HCT116 (cell line): ENCODE results near the gene GBGT1. TPM values are rescaled to one million over a fixed set of nuclear protein-coding genes. Genes with fewer than 3 reads are reported as not detected.

ENCODE experiments used
- ATAC-seq: fragments of 200-7000 bp; cut with Tn5 transposase; 2 replicates; pipeline ENCODE4 v1.9.1; 2020; ENCODE audit warnings: mild to moderate bottlenecking, moderate library complexity
- BruUV-seq: library from RNA; stranded (reverse); fragments of 400-500 nt; replicated peaks from 2 replicates; lab custom pipeline; 2021; lab: Mats Ljungman, UMichigan
- CTCF ChIA-PET: fragments of 300-600 bp; sonication (Branson Sonifier 250); formaldehyde crosslinking; loops from one replicate; lab custom pipeline; 2021; ENCODE audit warnings: antibody characterized with exemption; lab: Charles Lee
- POLR2A ChIA-PET: fragments of 300-600, 350-600 bp; sonication (Branson Sonifier 250); formaldehyde crosslinking; loops from one replicate; lab custom pipeline; 2021; ENCODE audit warnings: antibody characterized with exemption; lab: Charles Lee
- RAD21 ChIA-PET, 2 experiments: fragments of 300-600 bp; sonication (Branson Sonifier 250); formaldehyde crosslinking; loops; one replicate each; lab custom pipeline; 2023; ENCODE audit warnings: low total read pairs in 2 of 2; ENCODE audit not compliant: uncharacterized antibody in 2 of 2, unreplicated experiment in 2 of 2, low non-redundant PET in 1 of 2; lab: Charles Lee
- DNase-seq: peaks from one replicate; pipeline ENCODE4 v3.0.0-alpha.2; 2010; ENCODE audit warnings: low read depth, low spot score
- H2AFZ ChIP-seq: fragments of 200-600 bp; shearing (Covaris generic), sonication (generic); 2 replicates; pipeline ENCODE4 v1.6.1; 2017; ENCODE audit warnings: low read depth, mixed run types, mixed read lengths, antibody characterized with exemption, low read length; ENCODE audit not compliant: poor library complexity, severe bottlenecking
- H3K27ac ChIP-seq: 2 replicates; pipeline ENCODE4 v1.5.1; 2012; ENCODE audit warnings: low read depth, low read length
- H3K27me3 ChIP-seq: fragments of 200-600 bp; sonication (generic); 2 replicates; pipeline ENCODE4 v1.6.1; 2016; ENCODE audit warnings: mixed run types, low read length, mixed read lengths; ENCODE audit not compliant: insufficient read depth
- H3K36me3 ChIP-seq, 2 experiments: fragments of 200-500 bp in 1 of 2; fragments of 200-600 bp in 1 of 2; sonication (Bioruptor generic) in 1 of 2; sonication (generic) in 1 of 2; 2 replicates each; pipeline versions ENCODE4 v1.5.1 to v1.6.1; 2014 to 2016; ENCODE audit warnings: low read length in 2 of 2, inconsistent platforms in 1 of 2, mixed read lengths in 1 of 2, mixed run types in 1 of 2; ENCODE audit not compliant: insufficient read depth in 2 of 2, control insufficient read depth in 1 of 2
- H3K4me1 ChIP-seq, 2 experiments: fragments of 200-600 bp in 1 of 2; sonication (generic) in 1 of 2; 2 replicates each; pipeline versions ENCODE4 v1.5.1 to v1.6.1; 2012 to 2017; ENCODE audit warnings: low read length in 2 of 2, inconsistent platforms in 1 of 2, mild to moderate bottlenecking in 1 of 2, mixed read lengths in 1 of 2, mixed run types in 1 of 2, moderate library complexity in 1 of 2; ENCODE audit not compliant: insufficient read depth in 2 of 2, control insufficient read depth in 1 of 2
- H3K4me2 ChIP-seq: fragments of 200-600 bp; sonication (generic); 2 replicates; pipeline ENCODE4 v1.6.1; 2017; ENCODE audit warnings: mixed run types, low read length, mixed read lengths
- H3K4me3 ChIP-seq, 2 experiments: fragments of 200-600 bp in 1 of 2; sonication (generic) in 1 of 2; replicated peaks in 1 of 2; 2 replicates each; pipeline ENCODE4 v1.5.1; 2011 to 2016; ENCODE audit warnings: low read length in 2 of 2, control low read depth in 1 of 2, low read depth in 1 of 2, mild to moderate bottlenecking in 1 of 2, mixed read lengths in 1 of 2, mixed run types in 1 of 2
- H3K79me2 ChIP-seq: fragments of 200-600 bp; sonication (generic); 2 replicates; pipeline ENCODE4 v1.6.1; 2017; ENCODE audit warnings: mild to moderate bottlenecking, mixed run types, low read length, moderate library complexity, mixed read lengths; ENCODE audit not compliant: insufficient read depth
- H3K9ac ChIP-seq: fragments of 200-600 bp; sonication (generic); 2 replicates; pipeline ENCODE4 v1.6.1; 2016; ENCODE audit warnings: low read length, mixed read lengths
- H3K9me2 ChIP-seq: fragments of 200-600 bp; sonication (generic), shearing (Covaris generic); 2 replicates; pipeline ENCODE4 v1.6.1; 2017; ENCODE audit warnings: mixed run types, mild to moderate bottlenecking, moderate library complexity; ENCODE audit not compliant: insufficient read depth
- H3K9me3 ChIP-seq, 2 experiments: fragments of 200-500 bp in 1 of 2; fragments of 200-600 bp in 1 of 2; sonication (Bioruptor generic) in 1 of 2; sonication (generic) in 1 of 2; 2 replicates each; pipeline ENCODE4 v1.6.1; 2014 to 2017; ENCODE audit warnings: low read length in 2 of 2, mixed read lengths in 2 of 2, inconsistent platforms in 1 of 2, low read depth in 1 of 2, mild to moderate bottlenecking in 1 of 2, mixed run types in 1 of 2, moderate library complexity in 1 of 2; ENCODE audit not compliant: control insufficient read depth in 1 of 2, insufficient read depth in 1 of 2
- H4K20me1 ChIP-seq: fragments of 200-600 bp; sonication (generic), shearing (Covaris generic); 2 replicates; pipeline ENCODE4 v1.6.1; 2017; ENCODE audit warnings: mixed run types, mild to moderate bottlenecking, moderate library complexity; ENCODE audit not compliant: insufficient read depth
- RAD21 ChIP-seq: IDR thresholded peaks from 2 replicates; pipeline ENCODE4 v1.6.1; 2012; ENCODE audit warnings: low read depth, mild to moderate bottlenecking
- SIN3A ChIP-seq: IDR thresholded peaks from 2 replicates; pipeline ENCODE4 v1.6.1; 2012; ENCODE audit warnings: low read depth
- YY1 ChIP-seq: IDR thresholded peaks from 2 replicates; pipeline ENCODE4 v1.6.1; 2011; ENCODE audit warnings: low read length, low read depth, moderate library complexity, mild to moderate bottlenecking; ENCODE audit not compliant: insufficient replicate concordance; ENCODE audit errors: extremely low read depth
- intact Hi-C: fragments of 100-400 bp; cut with micrococcal nuclease; formaldehyde crosslinking; loops from 2 replicates; pipeline ENCODE4 v1.10.0; 2022
- total RNA-seq: library from RNA; stranded (reverse); gene quantifications from one replicate; pipeline ENCODE4 v1.2.1, GENCODE V29; 2021; ENCODE audit not compliant: unreplicated experiment
- TF ChIP-seq, protein P1 (sequence below): IDR thresholded peaks from 2 replicates; pipeline ENCODE4 v1.6.1; 2011; ENCODE audit warnings: mild to moderate bottlenecking, low read length, moderate library complexity; ENCODE audit not compliant: insufficient replicate concordance; ENCODE audit errors: extremely low read depth
- TF ChIP-seq, protein P2 (sequence below): IDR thresholded peaks from 2 replicates; pipeline ENCODE4 v1.6.1; 2012

Gene GBGT1
- total RNA-seq, 1 experiment from 2014 or later, result 0.34 TPM

DNA sequence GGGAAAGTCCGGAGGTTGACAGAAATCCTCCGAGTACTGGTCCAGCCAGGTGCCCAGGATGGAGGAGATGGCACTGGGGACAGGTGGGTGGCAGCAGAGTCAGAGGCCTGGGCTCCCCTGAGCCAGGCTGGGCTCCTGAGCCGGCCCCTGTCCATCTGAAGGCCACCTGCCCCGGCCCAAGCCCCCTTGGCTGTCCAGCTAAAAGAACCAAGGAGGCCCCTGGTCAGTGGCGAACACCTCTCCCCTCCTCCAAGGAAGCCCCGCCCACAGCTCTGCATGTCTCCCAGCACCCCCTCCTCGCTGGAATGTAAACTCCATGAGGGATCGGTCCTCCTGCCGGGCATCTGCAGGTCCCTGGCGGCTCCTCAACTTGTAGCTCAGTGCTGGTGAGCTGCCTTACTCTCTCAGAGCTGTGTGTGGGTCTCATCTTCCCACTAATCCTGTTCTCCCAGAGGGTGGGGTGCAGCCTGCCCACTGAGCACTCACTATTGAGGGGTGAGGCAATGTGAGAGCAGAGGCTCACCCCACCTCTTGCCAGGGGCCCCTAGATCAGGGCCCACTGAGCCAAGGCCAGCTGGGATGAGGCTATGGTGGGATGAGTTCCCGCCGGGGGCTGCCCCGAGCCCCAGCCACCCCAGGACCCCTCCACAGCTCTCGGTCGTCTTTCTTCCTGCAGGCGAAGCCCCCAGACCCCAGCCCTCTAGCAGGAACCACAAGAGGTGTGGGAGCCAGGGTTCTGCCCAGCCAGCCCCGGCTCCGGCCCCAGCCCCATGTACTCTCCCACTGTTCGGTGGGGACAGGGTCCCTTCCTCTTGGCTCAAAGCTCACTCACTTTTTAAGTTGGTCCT, 54.7 kb downstream of the GBGT1 start:
- H2AFZ ChIP-seq, result no peak overlapping the region
- H3K4me3 ChIP-seq, result no peak overlapping the region
- H3K9me3 ChIP-seq, result no peaks in the 10 kb centered on the region
- BruUV-seq, result no TSS peak
- no peak overlapping the region for H3K9ac ChIP-seq
- ChIA-PET POLR2A (no interaction called here), RAD21 (no interaction called here), CTCF (interaction anchor here (3.9 kb wide), 1 partner anchor 36 kb away, joined by 20 read pairs; no protein-coding TSS in a partner anchor)
- H3K4me1 ChIP-seq, result no peaks in the 10 kb centered on the region
- H3K9me2 ChIP-seq, result no peaks in the 10 kb centered on the region
- TF ChIP-seq, protein P1, sequence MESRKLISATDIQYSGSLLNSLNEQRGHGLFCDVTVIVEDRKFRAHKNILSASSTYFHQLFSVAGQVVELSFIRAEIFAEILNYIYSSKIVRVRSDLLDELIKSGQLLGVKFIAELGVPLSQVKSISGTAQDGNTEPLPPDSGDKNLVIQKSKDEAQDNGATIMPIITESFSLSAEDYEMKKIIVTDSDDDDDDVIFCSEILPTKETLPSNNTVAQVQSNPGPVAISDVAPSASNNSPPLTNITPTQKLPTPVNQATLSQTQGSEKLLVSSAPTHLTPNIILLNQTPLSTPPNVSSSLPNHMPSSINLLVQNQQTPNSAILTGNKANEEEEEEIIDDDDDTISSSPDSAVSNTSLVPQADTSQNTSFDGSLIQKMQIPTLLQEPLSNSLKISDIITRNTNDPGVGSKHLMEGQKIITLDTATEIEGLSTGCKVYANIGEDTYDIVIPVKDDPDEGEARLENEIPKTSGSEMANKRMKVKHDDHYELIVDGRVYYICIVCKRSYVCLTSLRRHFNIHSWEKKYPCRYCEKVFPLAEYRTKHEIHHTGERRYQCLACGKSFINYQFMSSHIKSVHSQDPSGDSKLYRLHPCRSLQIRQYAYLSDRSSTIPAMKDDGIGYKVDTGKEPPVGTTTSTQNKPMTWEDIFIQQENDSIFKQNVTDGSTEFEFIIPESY, result no peak
- TF ChIP-seq, protein P2, sequence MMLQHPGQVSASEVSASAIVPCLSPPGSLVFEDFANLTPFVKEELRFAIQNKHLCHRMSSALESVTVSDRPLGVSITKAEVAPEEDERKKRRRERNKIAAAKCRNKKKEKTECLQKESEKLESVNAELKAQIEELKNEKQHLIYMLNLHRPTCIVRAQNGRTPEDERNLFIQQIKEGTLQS, result no peak
- TF ChIP-seq RAD21 (no peak), SIN3A (no peak), YY1 (no peak)
- ATAC-seq (no peak), DNase-seq (no peak)
- intact Hi-C loops, result no loop called here
- peaks cover under 1% of the 10 kb centered on the region; the same call in 1 of the 2 replicates for H3K79me2 ChIP-seq
- no peaks in the 10 kb centered on the region for H4K20me1 ChIP-seq
- H3K36me3 ChIP-seq, result peaks cover 20 to 32% of the 10 kb centered on the region in 2 experiments
- H3K4me2 ChIP-seq, result no peak overlapping the region
- H3K27ac ChIP-seq, result no peak overlapping the region
- no peaks in the 10 kb centered on the region for H3K27me3 ChIP-seq
